ENCODE measurements around the gene TBC1D22A. TPM values are rescaled to one million over a fixed set of nuclear protein-coding genes. Genes with fewer than 3 reads are reported as not detected.

Gene TBC1D22A
- total RNA-seq, 2 donors from 2014 or later = 21.5 to 23.1 TPM

DNA sequence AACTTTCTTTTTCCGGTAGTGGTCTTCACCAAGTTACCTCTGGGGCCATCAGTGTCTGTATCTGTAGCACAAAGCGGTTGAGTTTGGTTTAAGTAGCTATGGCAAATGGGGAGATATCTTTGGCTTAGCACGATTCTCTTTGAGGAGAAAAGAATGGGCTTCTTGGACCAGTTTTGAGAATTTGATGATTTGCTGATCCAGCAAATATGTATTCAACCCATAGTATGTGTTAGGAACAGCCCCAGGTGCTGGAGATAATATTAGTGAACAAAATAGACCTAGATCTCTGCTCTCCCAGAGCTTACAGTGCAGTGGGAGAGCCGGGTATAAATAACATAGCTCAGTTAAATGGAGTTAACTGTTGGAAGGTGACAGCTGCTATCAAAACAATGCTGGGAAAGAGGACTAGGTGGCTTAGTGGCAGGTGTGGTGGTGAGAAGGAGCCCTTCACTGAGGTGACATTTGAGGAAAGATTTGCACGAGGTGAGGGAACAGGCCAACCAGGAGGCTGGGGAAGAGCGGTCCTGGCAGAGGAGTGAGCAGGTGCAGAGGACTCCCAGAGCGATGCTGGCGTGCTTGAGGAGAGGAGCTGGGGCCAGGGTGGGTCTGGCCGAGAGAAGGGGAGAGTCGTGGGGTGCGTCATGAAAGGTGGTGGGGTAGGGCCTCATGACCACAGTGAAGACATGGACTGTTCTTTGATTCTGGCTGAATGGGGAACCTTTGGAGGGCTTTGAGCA lies 5.0 kb downstream of the TBC1D22A start:
- no peak for ATAC-seq
- Histone ChIP-seq H3K9me3 (no peaks in the 10 kb centered on the region), H3K4me1 (peaks cover 24% of the 10 kb centered on the region), H3K4me3 (no peak overlapping the region), H3K36me3 (replicated peaks in 1 of 2; ENCODE audit: insufficient read depth in 1 of 2, low read depth in 2 of 2) (no peaks in the 10 kb centered on the region), H3K27ac (no peak overlapping the region), H3K27me3 (no peaks in the 10 kb centered on the region)
- no peak for DNase-seq
- 92 to 94% methylated on average over 11 of the region's 11 CpGs for WGBS, 2 donors
- no peak for TF ChIP-seq POLR2A (IDR thresholded peaks at IDR 0.05)
- TF ChIP-seq, protein P1, sequence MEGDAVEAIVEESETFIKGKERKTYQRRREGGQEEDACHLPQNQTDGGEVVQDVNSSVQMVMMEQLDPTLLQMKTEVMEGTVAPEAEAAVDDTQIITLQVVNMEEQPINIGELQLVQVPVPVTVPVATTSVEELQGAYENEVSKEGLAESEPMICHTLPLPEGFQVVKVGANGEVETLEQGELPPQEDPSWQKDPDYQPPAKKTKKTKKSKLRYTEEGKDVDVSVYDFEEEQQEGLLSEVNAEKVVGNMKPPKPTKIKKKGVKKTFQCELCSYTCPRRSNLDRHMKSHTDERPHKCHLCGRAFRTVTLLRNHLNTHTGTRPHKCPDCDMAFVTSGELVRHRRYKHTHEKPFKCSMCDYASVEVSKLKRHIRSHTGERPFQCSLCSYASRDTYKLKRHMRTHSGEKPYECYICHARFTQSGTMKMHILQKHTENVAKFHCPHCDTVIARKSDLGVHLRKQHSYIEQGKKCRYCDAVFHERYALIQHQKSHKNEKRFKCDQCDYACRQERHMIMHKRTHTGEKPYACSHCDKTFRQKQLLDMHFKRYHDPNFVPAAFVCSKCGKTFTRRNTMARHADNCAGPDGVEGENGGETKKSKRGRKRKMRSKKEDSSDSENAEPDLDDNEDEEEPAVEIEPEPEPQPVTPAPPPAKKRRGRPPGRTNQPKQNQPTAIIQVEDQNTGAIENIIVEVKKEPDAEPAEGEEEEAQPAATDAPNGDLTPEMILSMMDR (IDR thresholded peaks at IDR 0.05) = no peak
- intact Hi-C loops (cut with DNase I) = no loop called here

DNA sequence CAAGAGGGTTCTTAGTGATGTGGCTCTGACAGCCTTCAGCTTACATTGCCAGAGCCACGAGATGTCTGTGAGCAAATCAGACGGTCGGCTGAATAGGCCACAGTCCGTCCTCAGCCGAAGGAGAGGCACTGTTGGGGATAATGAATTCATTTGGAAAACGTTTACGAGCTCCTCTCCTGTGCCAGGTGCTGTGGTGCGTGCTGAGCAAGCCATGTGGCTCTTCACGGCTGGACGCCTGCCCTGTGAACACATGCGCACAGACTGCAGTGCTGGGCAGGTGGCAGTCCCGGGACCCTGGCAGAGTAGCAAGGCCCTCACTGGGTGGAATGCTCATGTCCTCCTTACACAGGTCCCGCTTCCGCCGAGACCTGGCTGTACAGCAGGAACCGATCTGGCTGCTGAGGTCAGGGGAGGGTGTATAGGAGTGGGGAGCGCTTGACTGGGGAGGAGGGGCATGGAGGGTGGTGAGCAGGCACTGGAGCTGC lies 6.8 kb downstream of the TBC1D22A start:
- TF ChIP-seq POLR2A (IDR thresholded peaks at IDR 0.05) = no peak
- TF ChIP-seq, protein P1 (IDR thresholded peaks at IDR 0.05) = no peak
- no peaks in the 10 kb centered on the region for H3K9me3 ChIP-seq
- peaks cover 28% of the 10 kb centered on the region for H3K4me1 ChIP-seq
- intact Hi-C loops (cut with DNase I) = no loop called here
- no peak overlapping the region for H3K4me3 ChIP-seq
- DNase-seq (peak in 3 of 4 donors; percentile 41 to 67 (median 62)), ATAC-seq (no peak)
- no peaks in the 10 kb centered on the region for H3K27me3 ChIP-seq
- 73 to 86% methylated on average over 13 to 17 of the region's 17 CpGs for WGBS, 2 donors
- H3K36me3 ChIP-seq (replicated peaks in 1 of 2; ENCODE audit: insufficient read depth in 1 of 2, low read depth in 2 of 2) = no peaks in the 10 kb centered on the region
- no peak overlapping the region for H3K27ac ChIP-seq

DNA sequence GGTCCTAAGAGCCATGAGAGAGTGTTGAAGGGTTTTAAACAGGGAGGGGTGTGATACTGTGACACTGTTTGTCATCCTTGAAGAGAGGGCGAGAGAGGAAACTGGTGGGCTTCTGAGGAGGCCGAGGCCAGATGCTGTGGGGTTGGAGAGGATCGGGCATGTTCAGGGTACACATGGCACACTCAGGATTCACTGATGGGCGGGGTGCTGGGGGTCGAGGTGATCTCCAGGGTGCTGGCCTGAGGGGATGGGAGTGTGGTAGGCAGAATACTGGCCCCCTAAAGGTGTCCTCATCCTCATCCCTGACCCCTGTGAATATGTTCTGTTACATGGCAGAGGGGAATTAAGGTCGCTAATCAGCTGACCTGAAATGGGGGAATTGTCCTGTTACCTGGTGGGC lies 7.3 kb downstream of the TBC1D22A start:
- no peaks in the 10 kb centered on the region for H3K9me3 ChIP-seq
- no peak overlapping the region for H3K4me3 ChIP-seq
- H3K36me3 ChIP-seq (replicated peaks in 1 of 2; ENCODE audit: insufficient read depth in 1 of 2, low read depth in 2 of 2) = no peaks in the 10 kb centered on the region
- TF ChIP-seq, protein P1 (IDR thresholded peaks at IDR 0.05) = no peak
- no peak for TF ChIP-seq POLR2A (IDR thresholded peaks at IDR 0.05)
- DNase-seq (no peak), ATAC-seq (no peak)
- H3K4me1 ChIP-seq = peaks cover 28% of the 10 kb centered on the region
- WGBS, 2 donors = 86 to 91% methylated on average over 6 of the region's 6 CpGs
- H3K27ac ChIP-seq = peak overlapping the region in 1 of 4 donors; percentile 72
- intact Hi-C loops (cut with DNase I) = no loop called here
- no peaks in the 10 kb centered on the region for H3K27me3 ChIP-seq

DNA sequence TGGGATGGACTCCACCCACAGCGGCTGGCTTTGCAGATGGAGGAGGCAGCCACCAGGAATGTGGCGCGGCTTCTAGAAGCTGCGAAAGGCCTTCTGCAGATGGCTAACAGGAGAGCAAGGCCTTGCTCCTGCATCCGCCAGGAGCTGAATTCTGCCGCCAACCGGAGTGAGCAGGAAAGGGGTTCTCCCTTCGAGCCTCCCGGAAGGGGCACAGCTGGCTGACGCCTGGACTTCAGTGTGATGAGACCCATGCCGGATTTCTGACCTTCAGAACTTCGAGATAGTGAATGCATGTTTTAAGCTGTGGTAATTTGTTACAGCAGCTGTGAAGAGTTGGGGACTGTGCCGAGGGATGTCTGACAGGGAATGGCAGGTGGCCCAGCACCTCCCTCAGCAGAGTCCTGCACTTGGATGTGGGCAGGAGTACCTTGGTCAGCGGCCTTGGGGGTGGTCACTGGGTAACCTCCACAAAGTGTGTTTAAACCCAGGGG lies 7.7 kb downstream of the TBC1D22A start:
- H3K27me3 ChIP-seq = no peaks in the 10 kb centered on the region
- H3K27ac ChIP-seq = peak overlapping the region in 2 of 4 donors; percentile 4 to 72
- peaks cover 28% of the 10 kb centered on the region for H3K4me1 ChIP-seq
- no peak for TF ChIP-seq POLR2A (IDR thresholded peaks at IDR 0.05)
- TF ChIP-seq, protein P1 (IDR thresholded peaks at IDR 0.05) = no peak
- no peak for DNase-seq
- no peak overlapping the region for H3K4me3 ChIP-seq
- no peak for ATAC-seq
- no peaks in the 10 kb centered on the region for H3K36me3 ChIP-seq (replicated peaks in 1 of 2; ENCODE audit: insufficient read depth in 1 of 2, low read depth in 2 of 2)
- 65 to 83% methylated on average over 3 to 14 of the region's 14 CpGs for whole genome bisulfite sequencing, 2 donors
- intact Hi-C loops (cut with DNase I) = no loop called here
- H3K9me3 ChIP-seq = no peaks in the 10 kb centered on the region
